HepG2 (cell line): Measurements from ENCODE around the gene SFPQ. TPM values are rescaled to one million over a fixed set of nuclear protein-coding genes. Genes with fewer than 3 reads are reported as not detected.

ENCODE experiments used
- AKNA ChIP-seq: sonication (generic); formaldehyde crosslinking; IDR thresholded peaks from 2 replicates; pipeline ENCODE4 v1.4.0; 2020; ENCODE audit warnings: missing genetic modification reagents, borderline replicate concordance
- ATF7 ChIP-seq, 2 experiments: fragments of 450-650 bp in 1 of 2; sonication (generic) in 1 of 2; formaldehyde crosslinking in 1 of 2; IDR thresholded peaks; 2 replicates each; pipeline versions ENCODE4 v1.4.0 to v1.6.1; 2016 to 2020; ENCODE audit warnings: antibody characterized with exemption in 1 of 2, mild to moderate bottlenecking in 1 of 2, missing genetic modification reagents in 1 of 2
- CAMTA2 ChIP-seq: sonication (generic); formaldehyde crosslinking; IDR thresholded peaks from 2 replicates; pipeline ENCODE4 v1.4.0; 2020; ENCODE audit warnings: mild to moderate bottlenecking, missing genetic modification reagents, borderline replicate concordance
- CBX5 ChIP-seq: sonication (generic); formaldehyde crosslinking; IDR thresholded peaks from 2 replicates; pipeline ENCODE4 v1.4.0; 2020; ENCODE audit warnings: missing genetic modification reagents, borderline replicate concordance
- CEBPG ChIP-seq: IDR thresholded peaks from 2 replicates; pipeline ENCODE4 v1.6.1; 2016
- HOXA3 ChIP-seq: sonication (generic); formaldehyde crosslinking; IDR thresholded peaks from 2 replicates; pipeline ENCODE4 v1.5.0; 2020; ENCODE audit warnings: missing genetic modification reagents
- NCOA1 ChIP-seq: sonication (generic); formaldehyde crosslinking; IDR thresholded peaks from 2 replicates; pipeline ENCODE4 v1.9.0; 2021; ENCODE audit warnings: missing genetic modification reagents
- RAD51 ChIP-seq: fragments of 450-650 bp; IDR thresholded peaks from 2 replicates; pipeline ENCODE4 v1.6.1; 2016; ENCODE audit warnings: borderline replicate concordance
- SUZ12 ChIP-seq: fragments of 150-350 bp; IDR thresholded peaks from 2 replicates; pipeline ENCODE4 v1.6.1; 2014; ENCODE audit warnings: low read depth, low read length
- U2AF1 ChIP-seq: fragments of 200-400 bp; formaldehyde crosslinking; optimal IDR thresholded peaks from 2 replicates; pipeline ENCODE3; 2017; ENCODE audit warnings: mild to moderate bottlenecking, low read depth, low read length
- WIZ ChIP-seq: sonication (generic); formaldehyde crosslinking; IDR thresholded peaks from 2 replicates; pipeline ENCODE4 v1.5.1; 2020; ENCODE audit warnings: mild to moderate bottlenecking, missing genetic modification reagents
- ZMAT3 ChIP-seq: sonication (generic); formaldehyde crosslinking; conservative IDR thresholded peaks from 2 replicates; pipeline ENCODE4 v1.7.0; 2021; ENCODE audit warnings: missing genetic modification reagents
- ZNF274 ChIP-seq: sonication (generic); formaldehyde crosslinking; IDR thresholded peaks from 2 replicates; pipeline ENCODE4 v1.5.1; 2020; ENCODE audit warnings: mild to moderate bottlenecking, missing genetic modification reagents
- ZNF333 ChIP-seq: sonication (generic); formaldehyde crosslinking; IDR thresholded peaks from 2 replicates; pipeline ENCODE4 v1.4.0; 2020; ENCODE audit warnings: mild to moderate bottlenecking, missing genetic modification reagents, borderline replicate concordance
- ZNF703 ChIP-seq: sonication (generic); formaldehyde crosslinking; IDR thresholded peaks from 2 replicates; pipeline ENCODE4 v1.5.1; 2020; ENCODE audit warnings: missing genetic modification reagents, mild to moderate bottlenecking, moderate library complexity, borderline replicate concordance
- ZNF761 ChIP-seq: sonication (generic); formaldehyde crosslinking; conservative IDR thresholded peaks from 2 replicates; pipeline ENCODE4 v1.4.0; 2020; ENCODE audit warnings: mild to moderate bottlenecking, missing genetic modification reagents
- ZNF766 ChIP-seq: sonication (generic); formaldehyde crosslinking; IDR thresholded peaks from 2 replicates; pipeline ENCODE4 v1.5.0; 2020; ENCODE audit warnings: missing genetic modification reagents, borderline replicate concordance
- ZNF790 ChIP-seq: sonication (generic); formaldehyde crosslinking; IDR thresholded peaks from 2 replicates; pipeline ENCODE4 v1.8.0; 2022; ENCODE audit warnings: missing genetic modification reagents, mild to moderate bottlenecking, borderline replicate concordance
- ZSCAN12 ChIP-seq: sonication (generic); formaldehyde crosslinking; IDR thresholded peaks from 2 replicates; pipeline ENCODE4 v1.9.0; 2021; ENCODE audit warnings: mild to moderate bottlenecking, missing genetic modification reagents
- ZSCAN30 ChIP-seq: sonication (generic); formaldehyde crosslinking; IDR thresholded peaks from 2 replicates; pipeline ENCODE4 v1.5.0; 2020; ENCODE audit warnings: mild to moderate bottlenecking, missing genetic modification reagents
- polyA plus RNA-seq, 8 experiments: library from polyadenylated mRNA; depleted of rRNA in 3 of 8; stranded (reverse) in 7 of 8; unstranded in 1 of 8; fragments of >200 nt; fragmentation: Illumina TruSeq in 4 of 8; extraction: Trizol in 4 of 8; gene quantifications; 2 replicates each; pipeline versions ENCODE4 v1.2.1 to v1.2.3, GENCODE V29; 2011 to 2016; ENCODE audit warnings: low read depth in 4 of 8, missing spikeins in 1 of 8, mixed read lengths in 1 of 8; ENCODE audit not compliant: insufficient read depth in 1 of 8
- total RNA-seq, 5 experiments: library from RNA; depleted of rRNA; stranded (reverse); fragments of >200 nt; fragmentation: Illumina TruSeq; extraction: Trizol; gene quantifications; 2 replicates each; pipeline ENCODE4 v1.2.3, GENCODE V29; 2016; ENCODE audit warnings: low read depth in 1 of 5
- TF ChIP-seq, protein P1 (sequence below): sonication (generic); formaldehyde crosslinking; IDR thresholded peaks from 2 replicates; pipeline ENCODE4 v1.4.0; 2020; ENCODE audit warnings: missing genetic modification reagents, borderline replicate concordance

Gene SFPQ
- total and polyA plus RNA-seq, 2 of the 13 experiments (the other 11 are each of a cell fraction or from before 2014, with no cell fraction given), result 101 to 292 TPM

DNA sequence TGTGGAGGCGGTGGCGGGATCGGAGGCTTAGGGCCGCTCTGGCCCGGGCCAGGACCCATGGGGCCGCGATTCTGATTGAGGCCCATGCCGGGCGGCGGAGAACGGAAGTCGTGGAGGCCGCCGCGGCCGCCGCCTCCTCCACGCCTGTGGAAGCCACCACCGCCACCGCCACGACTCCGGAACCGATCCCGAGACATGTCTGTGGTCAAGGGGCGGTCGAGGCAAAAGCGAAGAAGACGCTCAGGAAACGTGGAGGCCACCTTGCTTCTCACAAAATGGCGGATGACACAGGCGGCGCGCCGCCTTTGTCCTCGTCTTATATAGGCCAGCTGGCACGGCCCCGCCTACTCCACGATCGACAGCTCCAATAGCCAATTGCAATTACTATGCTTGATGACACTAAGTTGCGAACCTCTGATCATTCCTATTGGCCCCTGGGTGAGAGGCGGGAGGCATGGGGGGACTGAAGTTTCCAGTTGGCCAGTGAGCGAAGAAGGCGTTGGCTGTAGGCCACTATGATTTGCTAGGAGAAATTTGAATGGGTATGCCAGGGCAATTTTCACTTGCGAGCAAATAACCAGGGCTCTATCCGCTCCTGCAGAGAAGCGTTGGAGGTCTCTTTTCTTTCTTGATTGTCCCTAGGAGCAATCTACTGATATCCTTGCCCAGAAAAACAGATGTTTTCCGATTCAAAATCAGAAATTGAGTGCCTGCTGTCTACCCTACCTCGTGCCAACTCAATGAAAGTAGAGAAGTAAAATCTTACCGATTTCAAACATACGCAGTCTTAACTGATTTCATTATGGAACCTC, at the start of gene SFPQ (continued):
- no peak for TF ChIP-seq ZNF761
- TF ChIP-seq ZMAT3 (CRISPR knock-in tag), result 0 out of 2 replicates have a peak, but pooled peaks have one; percentile 67
- TF ChIP-seq CEBPG, result no peak; the same call in 1 of the 2 replicates
- TF ChIP-seq ZNF333 (CRISPR knock-in tag), result peak; percentile 54
- TF ChIP-seq ZNF274 (CRISPR knock-in tag), result peak; percentile 59; the same call in 1 of the 2 replicates
- TF ChIP-seq NCOA1 (CRISPR knock-in tag), result no peak
- TF ChIP-seq ZSCAN12 (CRISPR knock-in tag), result no peak
- peak; percentile 95 for TF ChIP-seq HOXA3 (CRISPR knock-in tag)
- no peak for TF ChIP-seq AKNA
- TF ChIP-seq ATF7 (IDR thresholded peaks at IDR 0.05), result no peak
- TF ChIP-seq ATF7 (CRISPR knock-in tag; IDR thresholded peaks at IDR 0.05), result no peak
- TF ChIP-seq CBX5, result peak; percentile 76; the same call in 1 of the 2 replicates
- no peak for TF ChIP-seq WIZ (CRISPR knock-in tag)
- no peak for TF ChIP-seq ZSCAN30 (CRISPR knock-in tag)
- 0 out of 2 replicates have a peak, but pooled peaks have one; percentile 19 for TF ChIP-seq ZNF703 (CRISPR knock-in tag)
- no peak for TF ChIP-seq CAMTA2 (CRISPR knock-in tag)
- no peak; the same call in 1 of the 2 replicates for TF ChIP-seq ZNF790 (CRISPR knock-in tag)
- peak; percentile 66 for TF ChIP-seq U2AF1
- peak; percentile 77; the same call in 1 of the 2 replicates for TF ChIP-seq ZNF766 (CRISPR knock-in tag)
- TF ChIP-seq RAD51, result no peak
- TF ChIP-seq, protein P1, sequence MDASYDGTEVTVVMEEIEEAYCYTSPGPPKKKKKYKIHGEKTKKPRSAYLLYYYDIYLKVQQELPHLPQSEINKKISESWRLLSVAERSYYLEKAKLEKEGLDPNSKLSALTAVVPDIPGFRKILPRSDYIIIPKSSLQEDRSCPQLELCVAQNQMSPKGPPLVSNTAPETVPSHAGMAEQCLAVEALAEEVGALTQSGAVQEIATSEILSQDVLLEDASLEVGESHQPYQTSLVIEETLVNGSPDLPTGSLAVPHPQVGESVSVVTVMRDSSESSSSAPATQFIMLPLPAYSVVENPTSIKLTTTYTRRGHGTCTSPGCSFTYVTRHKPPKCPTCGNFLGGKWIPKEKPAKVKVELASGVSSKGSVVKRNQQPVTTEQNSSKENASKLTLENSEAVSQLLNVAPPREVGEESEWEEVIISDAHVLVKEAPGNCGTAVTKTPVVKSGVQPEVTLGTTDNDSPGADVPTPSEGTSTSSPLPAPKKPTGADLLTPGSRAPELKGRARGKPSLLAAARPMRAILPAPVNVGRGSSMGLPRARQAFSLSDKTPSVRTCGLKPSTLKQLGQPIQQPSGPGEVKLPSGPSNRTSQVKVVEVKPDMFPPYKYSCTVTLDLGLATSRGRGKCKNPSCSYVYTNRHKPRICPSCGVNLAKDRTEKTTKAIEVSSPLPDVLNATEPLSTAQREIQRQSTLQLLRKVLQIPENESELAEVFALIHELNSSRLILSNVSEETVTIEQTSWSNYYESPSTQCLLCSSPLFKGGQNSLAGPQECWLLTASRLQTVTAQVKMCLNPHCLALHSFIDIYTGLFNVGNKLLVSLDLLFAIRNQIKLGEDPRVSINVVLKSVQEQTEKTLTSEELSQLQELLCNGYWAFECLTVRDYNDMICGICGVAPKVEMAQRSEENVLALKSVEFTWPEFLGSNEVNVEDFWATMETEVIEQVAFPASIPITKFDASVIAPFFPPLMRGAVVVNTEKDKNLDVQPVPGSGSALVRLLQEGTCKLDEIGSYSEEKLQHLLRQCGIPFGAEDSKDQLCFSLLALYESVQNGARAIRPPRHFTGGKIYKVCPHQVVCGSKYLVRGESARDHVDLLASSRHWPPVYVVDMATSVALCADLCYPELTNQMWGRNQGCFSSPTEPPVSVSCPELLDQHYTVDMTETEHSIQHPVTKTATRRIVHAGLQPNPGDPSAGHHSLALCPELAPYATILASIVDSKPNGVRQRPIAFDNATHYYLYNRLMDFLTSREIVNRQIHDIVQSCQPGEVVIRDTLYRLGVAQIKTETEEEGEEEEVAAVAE, result peak; percentile 77
- no peak for TF ChIP-seq SUZ12
